Left hindlimb (tissue), 1 donor: ENCODE results near the gene FXYD2.

Source experiments
- DNase-seq: peaks from one replicate; pipeline ENCODE4 v3.0.0-alpha.2; 2018

The FXYD2 gene

GRCh38 chr11:117857734-117858414, 33.3 kb upstream of the FXYD2 start:
- peak; percentile 34 for DNase-seq

- peak; percentile 47 for DNase-seq
Measured at GRCh38 chr11:117855912-117856651, 31.5 kb upstream of the FXYD2 start.

GRCh38 chr11:117855186-117855845, 30.8 kb upstream of the FXYD2 start:
- peak; percentile 49 for DNase-seq

DNA sequence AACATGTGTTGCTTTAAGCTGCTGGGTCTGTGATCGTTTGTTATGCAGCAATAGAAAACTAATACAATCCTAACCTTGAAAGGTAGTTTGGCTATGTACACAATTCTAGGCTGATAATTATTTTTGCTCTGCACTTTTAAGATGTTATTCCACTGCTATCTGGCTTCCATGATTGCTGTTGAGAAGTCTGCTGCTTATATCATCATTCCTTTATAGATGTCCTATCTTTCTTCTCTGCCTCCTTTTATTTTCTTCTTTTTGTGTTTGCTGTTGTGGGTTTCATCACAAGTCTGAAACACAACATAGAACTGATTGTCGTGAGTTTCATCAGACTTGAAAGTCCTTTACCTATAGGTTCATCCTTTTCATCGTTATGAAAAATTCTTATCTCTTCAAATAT, 27.8 kb upstream of the FXYD2 start:
- DNase-seq, result no peak

- peak; percentile 39 for DNase-seq
Measured at GRCh38 chr11:117851852-117852251, 27.3 kb upstream of the FXYD2 start.

DNA sequence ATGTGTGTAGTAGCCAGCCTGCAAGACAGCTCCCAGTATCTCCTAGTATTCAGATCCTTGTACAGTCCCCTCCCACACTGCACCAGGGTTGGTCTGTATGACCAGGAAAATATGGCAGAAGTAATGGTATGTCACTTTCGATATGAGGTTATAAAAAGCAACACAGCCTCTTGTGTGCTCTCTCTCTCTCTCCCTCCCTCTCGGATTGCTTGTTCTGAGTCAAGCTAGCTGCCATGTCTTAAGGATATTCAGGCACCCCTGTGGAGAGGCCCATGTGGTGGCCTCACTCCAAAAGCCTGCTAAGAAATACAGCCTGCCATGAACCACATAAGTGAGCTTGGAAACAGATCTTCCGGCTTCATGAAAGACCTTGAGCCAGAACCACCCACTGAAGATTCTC, 26.6 kb upstream of the FXYD2 start:
- DNase-seq, result peak; percentile 74

GRCh38 chr11:117849781-117850414, 25.4 kb upstream of the FXYD2 start:
- DNase-seq, result peak; percentile 19

DNA sequence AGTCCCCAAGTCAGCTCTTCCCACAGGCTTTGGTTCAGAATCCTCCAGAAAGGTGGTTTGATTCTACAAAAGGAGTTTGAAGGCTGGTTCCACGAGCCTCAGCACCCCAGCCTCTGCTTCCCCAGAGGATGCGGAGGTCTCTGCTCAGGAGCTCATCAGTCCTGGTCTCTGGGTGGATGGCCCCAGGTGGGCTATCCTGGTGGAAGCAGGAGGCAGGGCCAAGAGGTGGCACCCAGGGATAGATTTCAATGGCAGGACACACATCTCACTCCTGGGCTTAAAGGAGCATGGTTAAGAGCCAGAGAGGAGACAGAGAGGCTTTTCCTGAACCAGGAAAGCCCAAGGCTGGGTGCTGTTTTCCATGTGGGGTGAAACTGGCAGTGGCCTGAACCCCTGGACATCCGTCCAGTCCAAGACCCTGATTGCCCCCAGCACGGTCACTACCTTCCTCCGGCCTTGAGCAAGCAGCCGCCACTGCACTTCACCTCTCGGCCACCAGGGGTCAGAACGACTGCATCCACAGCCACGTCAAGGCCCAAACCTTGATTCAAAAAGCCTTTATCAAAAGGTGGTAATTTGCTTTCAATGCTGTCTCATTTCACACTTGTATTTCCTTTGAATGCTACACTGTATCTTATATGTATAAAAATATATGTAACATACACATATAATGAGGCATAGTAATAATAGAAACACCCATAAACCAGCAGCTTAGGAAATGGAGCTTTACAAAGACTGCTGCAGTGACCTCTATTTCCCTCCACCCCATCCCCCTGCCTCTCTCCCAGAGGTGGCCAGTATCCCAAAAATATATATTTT, 19.3 kb upstream of the FXYD2 start:
- DNase-seq, result peak; percentile 82

DNA sequence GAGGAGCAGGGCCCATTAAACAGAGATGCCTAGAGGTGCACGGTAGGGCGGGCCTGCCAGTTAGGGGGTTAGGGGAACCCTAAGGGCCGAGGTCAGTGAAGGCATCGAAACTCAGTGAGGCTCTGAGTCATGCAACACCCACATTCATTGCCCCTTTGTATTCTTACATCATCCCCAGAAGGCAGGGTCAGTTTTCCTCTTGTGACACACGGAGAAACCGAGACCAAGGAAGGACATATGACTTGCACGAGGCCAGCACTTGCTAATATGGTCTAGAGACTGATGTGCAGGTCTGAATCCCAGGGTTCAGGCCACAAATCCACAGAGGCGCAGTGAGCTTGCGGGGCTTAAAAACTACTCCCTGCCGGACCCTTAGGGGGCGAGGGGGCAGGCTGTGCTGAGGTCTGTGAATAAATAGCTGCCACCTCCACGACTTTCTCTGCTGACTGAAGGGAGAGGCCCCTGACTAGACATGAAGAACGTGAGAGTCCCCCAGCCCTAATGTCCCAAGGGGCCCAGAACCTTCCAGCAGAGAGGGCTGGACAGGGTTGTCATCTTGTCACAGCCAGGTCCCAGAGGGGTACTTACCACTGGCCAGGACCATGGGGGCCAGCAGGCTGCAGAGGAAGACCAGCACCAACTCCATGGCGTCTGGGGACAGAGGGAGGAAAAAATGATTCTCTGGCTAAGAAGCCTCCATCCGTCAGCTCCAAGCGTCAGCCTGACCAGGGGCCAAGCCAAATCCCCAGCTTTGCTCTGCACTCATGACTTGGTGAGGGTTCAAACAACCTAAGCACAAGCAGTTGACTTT, 17.8 kb upstream of the FXYD2 start:
- DNase-seq, result no peak

DNA sequence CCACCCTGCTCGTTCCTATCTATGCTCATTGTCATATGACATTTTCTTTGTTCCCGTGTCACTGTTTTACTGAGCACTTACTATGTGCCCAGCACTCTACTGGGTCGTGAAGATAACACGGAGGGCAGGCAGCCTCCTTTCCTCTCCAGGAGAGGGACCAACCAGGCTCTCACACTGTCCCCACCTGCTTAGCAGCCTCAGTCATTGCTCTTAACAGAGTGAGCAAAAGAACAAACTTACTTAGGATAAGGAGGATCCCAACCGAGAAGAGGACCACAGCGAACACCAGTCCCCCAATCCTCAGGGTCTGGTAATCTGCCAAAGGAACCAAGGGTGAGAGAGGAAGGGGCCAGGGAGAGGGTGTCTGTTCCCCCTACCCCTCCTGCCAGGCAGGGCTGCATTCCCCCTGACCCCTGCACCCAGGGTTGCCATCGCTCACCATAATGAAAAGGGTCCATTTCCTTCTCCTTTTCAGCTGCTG, 17.0 kb upstream of the FXYD2 start:
- DNase-seq, result no peak

GRCh38 chr11:117840881-117841550, 16.5 kb upstream of the FXYD2 start:
- no peak for DNase-seq

DNA sequence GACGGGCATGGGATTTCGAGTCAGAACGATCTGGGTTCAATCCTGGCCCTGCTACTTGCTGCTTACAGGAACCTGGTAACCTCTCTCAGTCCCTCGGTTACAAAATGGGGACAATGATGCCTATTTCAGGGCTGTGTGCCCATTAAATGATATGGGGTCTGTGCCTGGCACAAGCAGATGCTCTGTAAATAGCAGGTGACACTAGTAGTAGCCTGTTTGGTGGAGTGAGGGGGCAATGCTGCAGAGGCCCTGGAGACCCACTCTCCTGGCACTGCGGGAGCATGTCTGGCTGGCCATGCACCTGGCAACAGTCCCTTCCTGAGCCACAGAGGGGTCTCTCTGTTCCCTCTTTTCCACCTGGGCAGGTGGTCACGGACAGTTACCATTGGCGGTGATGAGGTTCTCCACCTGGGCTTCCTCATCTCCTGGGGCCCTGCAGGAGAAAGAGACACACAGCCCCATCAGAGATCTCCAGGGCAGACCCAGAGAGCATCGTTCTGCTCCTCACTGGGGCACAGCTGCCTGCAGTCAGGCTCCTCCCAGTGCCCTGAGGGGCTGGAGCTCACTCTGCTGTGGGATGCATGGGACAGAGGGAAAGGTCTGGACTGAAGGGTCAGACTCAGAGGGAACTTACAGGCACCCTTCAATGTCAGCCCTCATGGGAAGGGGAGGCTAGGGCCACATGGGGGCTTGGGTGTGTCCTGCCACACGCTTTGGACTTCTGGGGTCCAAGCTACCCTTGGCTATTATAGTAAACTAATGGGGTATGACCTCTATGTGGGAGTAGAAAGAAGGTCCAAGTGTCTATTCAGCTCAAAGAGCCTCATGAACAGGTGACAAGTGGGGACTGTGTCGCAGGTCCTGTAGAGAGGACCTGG, 15.6 kb upstream of the FXYD2 start:
- no peak for DNase-seq

DNA sequence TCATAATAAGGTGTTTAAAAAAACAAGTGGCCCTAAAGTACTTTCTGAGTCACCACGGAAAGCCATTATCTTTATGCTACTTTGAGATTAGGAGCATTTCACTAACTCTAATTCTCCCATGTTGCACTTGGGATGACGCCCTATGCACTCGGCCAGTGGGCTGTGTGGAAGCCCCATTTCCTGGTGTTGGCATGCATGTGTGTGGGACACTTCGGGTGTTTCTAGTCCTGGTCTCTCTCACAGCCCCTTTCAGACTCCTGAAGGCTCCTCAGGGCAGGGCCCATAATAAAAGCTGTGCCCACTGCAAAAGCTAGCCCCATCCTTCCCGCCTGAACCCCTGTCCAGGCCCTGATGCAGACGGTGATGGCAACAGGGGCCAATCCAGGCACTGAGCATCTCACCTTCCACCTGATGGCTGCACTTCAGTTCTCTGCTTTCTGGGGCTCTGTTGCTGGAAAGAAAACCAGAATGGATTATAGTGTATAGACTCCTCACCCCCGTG, 14.9 kb upstream of the FXYD2 start:
- no peak for DNase-seq

DNA sequence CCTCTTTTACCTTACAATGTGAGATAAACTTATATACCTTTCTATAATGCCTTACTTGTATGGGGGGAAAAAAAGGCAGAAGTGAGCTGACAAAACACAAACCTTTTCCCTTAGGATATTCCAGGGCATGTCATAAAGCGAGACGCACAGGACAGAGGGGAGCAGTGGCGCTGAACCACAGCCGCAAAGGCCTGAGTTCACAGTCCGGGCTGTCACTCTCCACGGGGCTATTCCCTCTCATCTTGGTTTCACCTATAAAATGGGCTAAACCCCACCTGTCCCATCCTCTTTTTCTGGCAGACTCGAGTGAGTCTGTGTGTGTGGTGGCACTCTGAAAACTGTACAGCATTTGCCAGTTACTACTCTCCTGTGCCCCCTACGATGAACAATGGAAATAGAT, 14.4 kb upstream of the FXYD2 start:
- DNase-seq, result no peak

- DNase-seq, result no peak
Measured at GRCh38 chr11:117837791-117838190, 13.2 kb upstream of the FXYD2 start.

- no peak for DNase-seq
Measured at GRCh38 chr11:117837070-117837776, 12.7 kb upstream of the FXYD2 start.

- DNase-seq, result no peak
Measured at GRCh38 chr11:117836077-117836960, 11.8 kb upstream of the FXYD2 start.

- no peak for DNase-seq
Measured at GRCh38 chr11:117835576-117835975, 11.0 kb upstream of the FXYD2 start.
